BLaER1 treated with 17β-estradiol and CSF1 and Interleukin-3, amounts not matched to agents 10 nM and 100 nM (cell line): ENCODE measurements around the gene ACVR1.

Source experiments
- H3K27ac ChIP-seq, 11 experiments: shearing (Covaris generic); formaldehyde crosslinking; 2 replicates each; pipeline ENCODE4 v1.8.1; 2022
- H3K27me3 ChIP-seq, 11 experiments: shearing (Covaris generic); formaldehyde crosslinking; 2 replicates each; pipeline ENCODE4 v1.8.1; 2022
- H3K36me3 ChIP-seq, 11 experiments: shearing (Covaris generic); formaldehyde crosslinking; 2 replicates each; pipeline ENCODE4 v1.8.1; 2022
- H3K4me1 ChIP-seq, 10 experiments: shearing (Covaris generic); formaldehyde crosslinking; 2 replicates each; pipeline ENCODE4 v1.8.1; 2022
- H3K4me2 ChIP-seq, 11 experiments: shearing (Covaris generic); formaldehyde crosslinking; 2 replicates each; pipeline ENCODE4 v1.8.1; 2022
- H3K4me3 ChIP-seq, 10 experiments: shearing (Covaris generic); formaldehyde crosslinking; 2 replicates each; pipeline ENCODE4 v1.8.1; 2022
- H3K9ac ChIP-seq, 11 experiments: shearing (Covaris generic); formaldehyde crosslinking; 2 replicates each; pipeline ENCODE4 v1.8.1; 2022
- H3K9me3 ChIP-seq, 11 experiments: shearing (Covaris generic); formaldehyde crosslinking; replicated peaks in 1 of 11; 2 replicates each; pipeline ENCODE4 v1.8.1; 2022
- H4K20me1 ChIP-seq, 11 experiments: shearing (Covaris generic); formaldehyde crosslinking; 2 replicates each; pipeline ENCODE4 v1.8.1; 2022
- Cebpa-rat ChIP-seq, 11 experiments: shearing (Covaris generic); IDR thresholded peaks; 2 replicates each; pipeline ENCODE4 v1.8.1; 2022

The ACVR1 gene

GRCh38 chr2:157789933-157790511 is 86.1 kb downstream of the ACVR1 start:
- H3K9ac ChIP-seq, result no peak overlapping the region
- H3K4me1 ChIP-seq, result no peaks in the 10 kb centered on the region

GRCh38 chr2:157789256-157789655 is 86.9 kb downstream of the ACVR1 start:
- H3K9ac ChIP-seq, result no peak overlapping the region
- no peaks in the 10 kb centered on the region for H3K9me3 ChIP-seq
- TF ChIP-seq Cebpa-rat (IDR thresholded peaks at IDR 0.05), result no peak
- H3K27me3 ChIP-seq, result no peaks in the 10 kb centered on the region
- H4K20me1 ChIP-seq, result peaks cover 0 to 8% (median 0%) of the 10 kb centered on the region in 11 experiments; a peak in 2 of 22 replicates
- peaks cover 0 to 4% (median 0%) of the 10 kb centered on the region in 10 experiments; a peak in 2 of 20 replicates for H3K4me1 ChIP-seq
- no peak overlapping the region for H3K4me3 ChIP-seq
- no peak overlapping the region for H3K4me2 ChIP-seq
- H3K36me3 ChIP-seq, result peaks cover 0 to 62% (median 0%) of the 10 kb centered on the region in 11 experiments; a peak in 3 of 22 replicates
- H3K27ac ChIP-seq, result no peak overlapping the region

More at GRCh38 chr2:157789933-157790511, 86.1 kb downstream of the ACVR1 start:
- no peak overlapping the region for H3K4me3 ChIP-seq
- H3K4me2 ChIP-seq, result no peak overlapping the region
- TF ChIP-seq Cebpa-rat (IDR thresholded peaks at IDR 0.05), result no peak
- H4K20me1 ChIP-seq, result 0 out of 22 replicates have a peak, but pooled peaks cover 0 to 6% (median 0%) of the 10 kb centered on the region in 11 experiments
- no peaks in the 10 kb centered on the region for H3K27me3 ChIP-seq
- no peaks in the 10 kb centered on the region for H3K9me3 ChIP-seq
- H3K36me3 ChIP-seq, result peaks cover 0 to 65% (median 0%) of the 10 kb centered on the region in 11 experiments; a peak in 3 of 22 replicates
- H3K27ac ChIP-seq, result no peak overlapping the region

DNA sequence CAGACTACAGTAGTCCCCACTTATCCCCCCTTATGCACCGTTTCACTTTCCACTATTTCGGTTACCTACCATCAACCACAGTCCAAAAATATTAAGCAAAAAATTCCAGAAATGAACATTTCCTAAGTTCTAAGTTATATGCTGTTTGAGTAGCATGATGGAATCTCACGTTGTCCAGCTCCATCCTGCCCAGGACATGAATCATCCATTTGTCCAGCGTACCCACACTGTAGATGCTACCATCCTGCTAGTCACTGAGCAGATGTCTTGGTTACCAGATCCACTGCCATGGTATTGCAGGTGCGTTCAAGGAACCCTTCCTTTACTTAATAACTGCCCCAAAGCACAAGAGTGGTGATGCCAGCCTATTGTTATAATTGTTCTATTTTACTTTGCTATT is 87.9 kb downstream of the ACVR1 start:
- Histone ChIP-seq H3K27ac (no peak overlapping the region), H3K4me2 (no peak overlapping the region), H4K20me1 (peaks cover 0 to 12% (median 0%) of the 10 kb centered on the region in 11 experiments; a peak in 3 of 22 replicates), H3K36me3 (peaks cover 0 to 52% (median 0%) of the 10 kb centered on the region in 11 experiments; a peak in 3 of 22 replicates), H3K9ac (no peak overlapping the region), H3K4me1 (peaks cover 0 to 9% (median 0%) of the 10 kb centered on the region in 10 experiments; a peak in 3 of 20 replicates), H3K4me3 (no peak overlapping the region), H3K9me3 (no peaks in the 10 kb centered on the region), H3K27me3 (no peaks in the 10 kb centered on the region)
- TF ChIP-seq Cebpa-rat (IDR thresholded peaks at IDR 0.05), result no peak

DNA sequence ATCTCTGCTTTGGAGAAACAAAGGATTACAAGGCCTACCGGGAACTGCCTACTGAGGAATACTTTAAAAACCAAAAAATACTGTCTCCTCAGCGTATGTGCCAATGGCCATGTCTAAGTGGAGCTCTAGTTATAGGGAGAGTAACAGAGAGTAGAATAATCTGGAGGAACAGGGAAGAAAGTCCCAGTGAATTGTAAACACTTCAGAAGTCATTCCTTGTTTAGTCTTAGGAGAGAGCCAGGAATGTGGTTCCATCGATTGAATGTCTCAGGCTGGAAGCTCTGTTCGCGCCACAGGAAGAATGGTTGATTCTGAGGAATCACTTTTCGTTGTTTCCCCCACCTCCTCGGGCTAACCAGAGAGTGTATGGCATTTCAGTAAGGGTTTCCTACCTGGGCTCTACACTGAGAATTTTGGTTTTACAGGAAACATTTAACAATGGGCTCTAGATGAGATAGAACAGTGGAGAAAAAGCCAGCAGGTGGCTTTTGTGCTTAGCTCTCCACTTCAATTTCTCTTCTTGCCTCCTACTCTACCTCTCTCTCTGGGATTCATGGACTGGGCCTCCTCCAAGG is 88.7 kb downstream of the ACVR1 start:
- no peak overlapping the region for H3K9ac ChIP-seq
- H3K27me3 ChIP-seq, result no peaks in the 10 kb centered on the region
- H3K36me3 ChIP-seq, result peaks cover 0 to 45% (median 0%) of the 10 kb centered on the region in 11 experiments; a peak in 3 of 22 replicates
- no peak overlapping the region for H3K27ac ChIP-seq
- no peak for TF ChIP-seq Cebpa-rat (IDR thresholded peaks at IDR 0.05)
- H3K4me1 ChIP-seq, result peaks cover 1 to 17% (median 6%) of the 10 kb centered on the region in 10 experiments
- peaks cover 0 to 17% (median 0%) of the 10 kb centered on the region in 11 experiments; a peak in 4 of 22 replicates for H4K20me1 ChIP-seq
- no peaks in the 10 kb centered on the region for H3K9me3 ChIP-seq
- H3K4me2 ChIP-seq, result no peak overlapping the region
- H3K4me3 ChIP-seq, result no peak overlapping the region

GRCh38 chr2:157786663-157787363 is 89.3 kb downstream of the ACVR1 start:
- Histone ChIP-seq H3K4me3 (no peak overlapping the region), H3K9me3 (no peaks in the 10 kb centered on the region), H3K4me2 (no peak overlapping the region), H3K27ac (no peak overlapping the region), H3K9ac (no peak overlapping the region), H3K27me3 (no peaks in the 10 kb centered on the region), H3K36me3 (peaks cover 0 to 40% (median 0%) of the 10 kb centered on the region in 11 experiments; a peak in 3 of 22 replicates), H4K20me1 (peaks cover 0 to 22% (median 0%) of the 10 kb centered on the region in 11 experiments; a peak in 4 of 22 replicates), H3K4me1 (peaks cover 8 to 23% (median 13%) of the 10 kb centered on the region in 10 experiments)
- no peak for TF ChIP-seq Cebpa-rat (IDR thresholded peaks at IDR 0.05)

GRCh38 chr2:157785866-157786662 is 90.1 kb downstream of the ACVR1 start:
- H3K4me3 ChIP-seq, result no peak overlapping the region
- H3K9ac ChIP-seq, result no peak overlapping the region
- peaks cover 11 to 29% (median 19%) of the 10 kb centered on the region in 10 experiments for H3K4me1 ChIP-seq
- TF ChIP-seq Cebpa-rat (IDR thresholded peaks at IDR 0.05), result no peak
- no peak overlapping the region for H3K27ac ChIP-seq
- peaks cover 0 to 24% (median 0%) of the 10 kb centered on the region in 11 experiments; a peak in 4 of 22 replicates for H4K20me1 ChIP-seq
- no peak overlapping the region for H3K4me2 ChIP-seq
- no peaks in the 10 kb centered on the region for H3K9me3 ChIP-seq
- H3K36me3 ChIP-seq, result peaks cover 0 to 33% (median 0%) of the 10 kb centered on the region in 11 experiments; a peak in 3 of 22 replicates
- H3K27me3 ChIP-seq, result no peaks in the 10 kb centered on the region

DNA sequence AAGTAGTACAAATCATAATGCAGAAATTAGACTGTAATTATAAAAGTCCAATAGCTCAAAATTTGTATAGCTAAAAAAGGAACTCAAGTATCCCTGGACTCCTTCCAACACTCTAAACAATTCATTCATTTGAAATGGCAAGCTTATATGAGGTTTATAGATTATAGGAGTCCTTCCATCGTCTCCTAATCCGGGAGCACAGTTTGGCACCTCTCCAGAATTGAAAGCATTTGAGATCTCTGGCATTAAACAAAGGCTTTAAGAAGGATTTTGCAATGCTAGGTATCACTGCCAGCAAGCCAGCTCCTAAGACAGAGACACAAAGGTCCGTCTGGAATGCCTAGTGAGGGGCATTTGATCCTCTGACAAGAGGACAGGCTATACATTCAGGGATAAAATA is 90.9 kb downstream of the ACVR1 start:
- no peak for TF ChIP-seq Cebpa-rat (IDR thresholded peaks at IDR 0.05)
- H3K27ac ChIP-seq, result no peak overlapping the region
- peaks cover 0 to 29% (median 0%) of the 10 kb centered on the region in 11 experiments; a peak in 7 of 22 replicates for H3K36me3 ChIP-seq
- no peaks in the 10 kb centered on the region for H3K9me3 ChIP-seq
- H3K4me3 ChIP-seq, result no peak overlapping the region
- H3K27me3 ChIP-seq, result no peaks in the 10 kb centered on the region
- peaks cover 11 to 29% (median 19%) of the 10 kb centered on the region in 10 experiments for H3K4me1 ChIP-seq
- H3K4me2 ChIP-seq, result no peak overlapping the region
- H4K20me1 ChIP-seq, result peaks cover 0 to 24% (median 0%) of the 10 kb centered on the region in 11 experiments; a peak in 4 of 22 replicates
- no peak overlapping the region for H3K9ac ChIP-seq

DNA sequence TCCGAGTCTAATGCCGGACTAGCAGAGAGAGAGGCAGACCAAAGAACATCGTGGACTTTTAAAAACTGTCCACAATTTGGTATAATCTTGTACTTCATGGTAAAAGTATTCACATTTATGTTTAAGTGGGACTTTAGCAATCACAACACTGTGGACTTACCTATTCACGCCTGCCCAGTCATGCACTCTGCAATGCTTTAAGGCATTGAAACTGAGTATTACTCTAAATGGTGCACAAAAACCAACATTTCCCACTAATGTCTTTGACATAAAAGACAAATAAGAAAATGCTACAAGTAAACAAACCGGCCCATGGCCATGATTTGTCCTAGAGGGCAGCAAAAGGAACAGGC is 91.3 kb downstream of the ACVR1 start:
- Histone ChIP-seq H3K4me2 (no peak overlapping the region), H3K27ac (no peak overlapping the region), H3K27me3 (no peaks in the 10 kb centered on the region), H3K9me3 (no peaks in the 10 kb centered on the region), H4K20me1 (peaks cover 0 to 24% (median 0%) of the 10 kb centered on the region in 11 experiments; a peak in 4 of 22 replicates), H3K9ac (no peak overlapping the region), H3K36me3 (peaks cover 0 to 29% (median 0%) of the 10 kb centered on the region in 11 experiments; a peak in 7 of 22 replicates), H3K4me1 (peaks cover 11 to 29% (median 19%) of the 10 kb centered on the region in 10 experiments), H3K4me3 (no peak overlapping the region)
- no peak for TF ChIP-seq Cebpa-rat (IDR thresholded peaks at IDR 0.05)
